HG03135 (cell line): ENCODE measurements around the gene SLC4A1.
A peak's percentile ranks its signal among the peaks of the same experiment; 100 is the strongest.

Source experiments
- ATAC-seq: cut with Tn5 transposase; IDR thresholded peaks from one replicate; pipeline ENCODE4 v1.9.1; 2021; ENCODE audit warnings: mild to moderate bottlenecking, moderate library complexity; ENCODE audit not compliant: unreplicated experiment

SLC4A1 gene

DNA sequence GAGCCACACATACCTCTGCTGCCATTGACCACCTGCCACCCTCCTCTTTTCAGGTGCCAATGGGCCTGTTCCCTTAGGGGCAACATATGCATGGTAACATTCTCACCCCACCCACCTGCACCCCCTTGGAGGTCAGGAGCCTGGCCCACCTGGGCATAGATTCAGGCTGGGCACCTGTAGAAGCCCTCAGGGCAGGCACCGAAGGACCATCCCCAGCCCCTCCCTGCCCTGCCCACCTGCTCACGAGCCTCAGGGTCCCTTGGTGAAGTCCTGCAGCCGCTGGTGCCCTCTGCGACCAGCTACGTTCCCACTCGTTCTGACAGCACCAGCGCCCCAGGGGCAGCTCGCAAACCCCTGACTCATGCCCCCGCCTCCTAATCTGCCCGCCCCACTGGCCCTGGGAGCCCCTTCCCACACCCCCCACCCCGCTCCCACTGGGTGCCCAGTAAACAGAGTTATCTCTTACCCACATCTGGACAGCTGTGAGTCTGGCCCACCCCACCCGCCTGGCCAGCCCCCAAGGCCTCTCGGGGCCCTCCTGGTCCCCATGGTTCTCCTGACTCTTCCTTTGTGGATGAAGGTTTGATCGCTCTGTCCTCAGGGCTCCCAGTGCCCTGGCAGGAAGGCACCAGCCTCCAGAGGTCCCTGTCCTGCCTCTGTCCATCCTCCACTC lies at the start of gene SLC4A1:
Gene SLC4A1, minus strand, starts transcription at position 318 of the 673 bp plus-strand sequence. CDS start 5,269 bp downstream, outside the sequence.
- ATAC-seq = no peak

DNA sequence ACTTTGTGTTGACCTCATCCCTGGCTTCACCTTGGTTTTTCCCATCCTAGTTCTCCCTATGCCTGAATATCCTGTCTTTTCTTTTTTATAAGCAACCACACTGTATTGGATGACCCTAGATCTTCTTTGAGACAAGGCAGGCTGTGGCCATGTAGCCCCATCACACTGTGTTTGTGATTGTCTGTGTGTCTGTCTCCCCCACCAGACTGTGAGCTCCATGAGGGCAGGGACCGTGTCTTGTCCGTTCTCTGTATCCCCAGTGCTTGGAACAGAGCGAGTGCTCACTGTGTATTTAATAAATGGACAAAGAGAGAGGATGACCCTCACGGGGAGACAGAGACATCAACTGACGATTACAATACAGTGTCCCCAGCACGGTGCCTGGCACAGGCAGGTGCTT lies 49.6 kb upstream of the SLC4A1 start:
- no peak for ATAC-seq

DNA sequence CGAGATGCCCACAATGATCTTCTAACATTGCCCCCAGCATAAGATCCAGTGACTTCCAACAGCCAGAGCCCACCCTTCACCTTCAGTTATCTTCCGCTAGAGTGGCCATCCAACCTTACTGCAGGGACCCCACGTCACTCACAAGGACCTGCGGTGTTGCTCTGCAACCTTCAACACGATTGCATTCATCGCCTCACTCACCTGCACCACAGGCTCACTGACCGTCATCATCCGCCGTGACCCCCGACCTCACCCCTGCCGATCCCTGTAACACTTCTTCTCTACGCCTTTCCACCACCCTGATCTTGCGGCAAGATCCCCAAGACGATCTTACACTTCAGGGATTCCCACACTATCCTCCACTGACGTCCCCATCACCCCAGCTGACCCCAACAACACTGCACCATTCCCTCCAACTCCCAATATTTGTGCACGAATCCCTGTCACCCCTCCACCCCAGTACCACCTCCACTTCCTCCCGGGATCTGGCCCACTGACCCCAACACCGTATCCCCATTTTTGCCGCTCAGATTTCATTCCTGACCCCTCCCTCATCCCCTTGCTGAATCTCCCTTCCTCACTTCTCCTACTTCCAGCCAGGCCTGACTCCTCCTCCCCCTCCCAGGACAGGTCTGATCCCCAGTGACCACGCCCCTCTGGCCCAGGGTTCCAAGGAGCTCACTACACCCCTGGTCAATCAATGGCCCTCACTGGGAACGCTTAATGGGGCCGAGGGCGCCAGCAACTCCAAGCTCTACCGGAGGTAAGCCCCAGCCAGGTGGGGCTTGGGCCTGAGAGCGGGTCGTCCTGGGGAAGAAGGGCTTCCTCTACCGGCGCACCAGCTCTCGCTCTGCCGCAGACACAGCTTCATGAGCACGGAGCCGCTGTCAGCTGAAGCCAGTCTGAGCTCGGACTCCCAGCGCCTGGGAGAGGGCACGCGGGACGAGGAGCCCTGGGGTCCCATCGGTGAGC lies 48.1 kb upstream of the SLC4A1 start:
- no peak for ATAC-seq

DNA sequence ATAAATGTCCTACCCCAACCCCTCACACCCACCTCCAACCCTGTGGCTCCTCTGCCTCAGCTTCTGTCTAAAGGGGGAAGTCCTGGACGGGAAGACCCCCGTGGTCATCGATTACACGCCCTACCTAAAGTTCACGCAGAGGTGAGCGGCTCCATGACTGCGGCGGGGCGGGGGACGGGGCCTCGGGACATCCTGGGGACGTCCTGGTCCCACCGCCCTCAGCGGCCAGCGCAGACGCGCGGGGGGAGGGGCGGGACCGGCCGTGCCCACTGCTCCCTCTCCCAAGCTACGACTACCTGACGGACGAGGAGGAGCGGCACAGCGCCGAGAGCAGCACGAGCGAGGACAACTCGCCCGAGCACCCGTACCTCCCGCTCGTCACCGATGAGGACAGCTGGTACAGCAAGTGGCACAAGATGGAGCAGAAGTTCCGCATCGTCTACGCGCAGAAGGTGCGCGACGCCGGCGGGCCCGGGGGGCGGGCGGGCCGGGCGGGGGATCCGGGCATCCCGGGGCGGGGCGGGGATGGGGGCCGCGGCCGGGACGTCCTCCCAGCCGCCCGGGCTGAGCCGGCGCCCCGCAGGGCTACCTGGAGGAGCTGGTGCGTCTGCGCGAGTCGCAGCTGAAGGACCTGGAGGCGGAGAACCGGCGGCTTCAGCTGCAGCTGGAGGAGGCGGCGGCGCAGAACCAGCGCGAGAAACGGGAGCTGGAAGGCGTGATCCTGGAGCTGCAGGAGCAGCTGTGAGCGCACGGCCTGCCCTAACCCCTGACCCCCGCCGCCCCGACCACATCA lies 47.1 kb upstream of the SLC4A1 start:
- no peak for ATAC-seq

DNA sequence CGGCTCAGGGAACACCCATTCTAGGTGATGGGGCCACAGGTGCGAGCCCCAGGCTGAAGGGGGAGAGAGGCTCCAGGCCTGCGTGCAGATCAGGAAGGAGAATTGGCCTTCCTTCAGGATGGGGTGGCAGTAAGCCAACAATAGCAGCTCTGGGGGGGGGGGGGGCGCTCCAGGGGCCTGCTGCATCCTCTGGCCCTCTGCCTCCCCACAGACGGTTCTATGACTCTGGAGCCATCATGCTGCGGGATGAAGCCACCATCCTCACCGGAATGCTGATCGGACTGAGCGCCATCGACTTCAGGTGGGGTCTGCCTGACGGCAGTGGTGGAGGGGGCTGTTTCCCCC lies 46.6 kb upstream of the SLC4A1 start:
- no peak for ATAC-seq

DNA sequence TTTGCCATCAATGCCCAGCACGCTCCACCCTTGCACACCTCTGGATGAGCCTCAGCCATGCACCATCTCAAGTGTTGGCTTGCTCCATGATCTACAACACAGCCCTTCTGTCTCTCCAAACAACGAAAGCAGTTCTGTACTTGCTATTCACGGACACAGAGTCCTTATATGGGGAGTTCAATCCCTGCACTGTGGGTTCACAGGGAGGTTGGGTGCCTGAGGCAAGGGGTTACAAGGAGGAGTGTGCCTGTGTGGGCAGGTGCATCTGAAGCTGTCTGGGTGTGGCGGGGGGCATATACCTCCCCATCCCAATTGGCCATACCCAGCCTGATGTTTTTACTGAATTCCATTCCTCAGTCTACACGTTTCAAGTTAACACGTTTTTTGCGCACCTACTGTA lies 46.1 kb upstream of the SLC4A1 start:
- no peak for ATAC-seq

DNA sequence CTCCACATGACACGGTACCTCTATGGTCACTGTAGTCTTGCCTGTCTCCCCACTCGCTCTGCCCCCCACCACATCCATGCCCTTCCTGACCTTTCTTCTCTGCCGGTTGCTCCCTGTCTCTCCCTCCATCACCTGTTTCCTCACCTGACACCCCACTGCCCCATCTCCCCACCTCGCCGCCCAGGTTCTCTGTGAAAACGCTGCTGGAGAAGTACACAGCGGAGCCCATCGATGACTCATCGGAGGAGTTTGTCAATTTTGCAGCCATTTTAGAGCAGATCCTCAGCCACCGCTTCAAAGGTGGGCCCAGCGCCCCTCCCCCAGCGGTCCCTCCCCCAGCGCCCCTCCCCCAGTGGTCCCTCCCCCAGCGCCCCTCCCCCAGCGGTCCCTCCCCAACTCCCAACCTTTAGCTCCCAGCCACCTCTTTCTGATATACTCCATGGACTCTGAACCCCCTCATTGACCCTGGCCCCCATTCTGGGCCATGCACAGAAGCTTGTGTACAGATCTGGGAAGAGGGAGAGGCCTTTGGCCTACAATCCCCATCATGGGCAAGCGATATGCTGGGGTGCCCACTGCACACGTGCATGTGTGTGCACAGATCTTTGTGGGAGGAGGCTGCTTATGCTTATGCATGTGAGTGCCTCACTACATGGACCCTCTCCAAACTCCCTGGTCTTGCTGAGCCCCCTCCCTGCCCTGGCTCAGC lies 44.6 kb upstream of the SLC4A1 start:
- ATAC-seq = no peak

DNA sequence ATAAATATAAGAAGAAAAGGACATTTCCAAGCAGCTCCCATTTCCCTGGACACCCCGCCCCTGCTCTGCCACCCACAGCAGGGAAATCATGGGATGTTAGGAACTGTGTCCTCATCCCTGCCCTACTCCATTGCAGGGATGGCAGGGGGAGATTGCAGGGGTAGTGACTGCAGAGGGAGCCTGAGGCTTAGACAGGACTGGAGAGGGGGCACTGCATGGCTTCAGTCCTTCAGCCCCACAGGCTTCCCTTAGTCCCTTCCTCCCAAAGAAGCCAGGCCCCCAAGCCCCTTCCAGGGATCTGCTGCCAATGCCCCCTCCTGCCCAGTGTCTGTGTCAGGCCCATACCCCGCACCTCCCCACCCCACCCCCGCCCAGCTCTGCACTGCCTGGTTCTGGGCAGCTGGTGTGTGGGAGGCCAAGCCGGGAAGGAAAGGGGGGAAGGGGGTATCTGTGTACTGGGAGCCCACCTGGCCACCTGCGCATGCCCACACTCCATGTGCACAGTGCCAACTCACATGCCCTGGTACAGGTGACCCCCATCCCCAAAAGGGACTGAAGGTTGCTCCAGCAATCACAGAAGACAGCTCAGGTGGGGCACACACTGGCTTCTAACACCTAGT lies 43.7 kb upstream of the SLC4A1 start:
- no peak for ATAC-seq

DNA sequence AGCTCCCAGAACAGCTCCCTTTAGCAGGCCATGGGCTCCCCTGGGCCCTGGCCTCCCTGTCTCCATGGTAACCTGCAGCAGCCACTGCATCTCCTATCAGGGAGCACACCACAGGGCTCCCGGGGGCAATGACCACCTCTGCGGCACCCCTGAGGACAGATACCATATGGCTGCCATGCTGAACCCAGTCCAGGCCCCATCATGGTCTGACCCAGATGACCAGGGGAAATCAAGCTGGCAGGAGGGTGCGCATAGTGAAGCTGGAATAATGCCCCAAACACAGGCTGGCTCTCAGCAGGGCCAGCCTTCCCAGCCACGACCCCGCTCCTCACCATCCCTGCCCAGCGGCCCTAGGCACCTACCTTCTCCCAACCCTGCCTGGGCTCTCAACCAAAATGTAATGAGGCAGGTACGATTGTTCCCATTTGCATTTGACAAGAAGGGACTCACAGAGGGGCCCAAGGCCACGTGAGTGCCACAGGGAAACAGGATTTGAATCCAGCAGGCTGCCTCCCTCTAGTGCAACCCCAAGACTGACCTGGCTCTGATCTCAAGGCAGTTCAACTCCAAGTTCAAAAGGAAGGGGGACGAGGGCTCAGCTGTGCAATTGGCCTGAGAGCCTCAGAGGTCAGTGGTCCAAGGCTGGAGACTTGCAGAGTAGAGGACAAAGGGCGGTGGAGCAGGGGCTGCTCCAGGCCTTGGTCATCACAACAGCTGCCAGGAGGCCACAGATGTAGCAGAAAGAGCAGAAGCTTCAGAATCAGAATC lies 42.9 kb upstream of the SLC4A1 start:
- no peak for ATAC-seq

DNA sequence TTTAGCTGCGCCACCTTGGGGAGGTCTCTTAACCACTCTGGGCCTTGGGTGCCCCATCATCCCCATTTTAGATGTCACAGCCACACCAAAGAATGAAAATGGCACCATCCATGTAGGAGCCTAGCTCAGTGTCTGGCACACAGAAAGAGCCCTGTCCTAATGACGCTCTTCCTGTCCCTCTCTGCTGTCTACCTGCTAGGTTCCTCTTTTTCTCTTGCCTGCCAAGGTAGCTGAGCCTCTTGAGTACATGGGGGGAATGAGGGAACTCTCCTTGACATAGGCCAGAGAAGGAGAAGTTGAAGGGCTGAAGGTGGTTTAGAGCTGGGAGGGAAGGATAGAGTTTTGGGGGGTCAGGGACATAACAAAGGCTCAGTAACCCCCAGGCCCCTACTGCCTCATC lies 42.3 kb upstream of the SLC4A1 start:
- no peak for ATAC-seq

DNA sequence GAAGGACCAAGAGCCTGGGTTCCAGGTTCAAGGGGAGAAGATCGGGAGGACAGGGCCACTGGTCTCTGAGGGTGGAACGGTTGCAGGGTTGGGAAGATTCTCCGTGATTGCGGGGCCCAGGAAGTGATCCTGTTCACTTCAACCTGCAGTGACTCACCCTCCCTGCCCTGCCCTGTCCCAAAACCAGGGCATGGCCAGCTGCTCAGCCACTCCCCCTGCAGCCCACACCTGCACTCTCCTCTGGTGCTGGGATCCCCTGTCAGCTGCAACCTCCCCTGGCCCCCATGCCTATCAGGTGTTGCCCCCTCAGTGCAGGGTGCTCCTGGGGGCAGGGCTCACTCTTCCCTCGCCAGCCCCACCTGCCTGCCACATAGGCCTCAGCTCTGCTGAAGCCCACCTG lies 41.5 kb upstream of the SLC4A1 start:
- ATAC-seq = no peak

DNA sequence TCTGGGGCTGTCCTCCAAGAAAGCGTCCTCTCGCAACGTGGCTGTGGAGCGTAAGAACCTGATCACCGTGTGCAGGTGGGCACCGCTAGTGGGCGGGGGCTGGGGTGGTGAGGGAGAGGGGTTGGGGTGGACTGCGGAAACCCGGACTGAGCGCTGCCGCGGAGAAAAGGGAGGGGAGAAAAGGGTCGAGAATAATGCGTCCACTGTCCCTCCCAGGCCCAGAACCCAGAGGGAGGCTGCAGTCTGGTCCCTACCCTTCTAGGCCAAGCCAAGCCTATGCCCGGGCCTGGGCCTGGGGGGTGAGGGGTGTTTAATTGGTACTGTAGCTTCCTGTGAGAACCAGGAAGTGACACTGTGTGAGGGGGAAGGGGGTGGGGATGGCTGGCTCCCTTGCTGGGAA lies 40.9 kb upstream of the SLC4A1 start:
- ATAC-seq = no peak

DNA sequence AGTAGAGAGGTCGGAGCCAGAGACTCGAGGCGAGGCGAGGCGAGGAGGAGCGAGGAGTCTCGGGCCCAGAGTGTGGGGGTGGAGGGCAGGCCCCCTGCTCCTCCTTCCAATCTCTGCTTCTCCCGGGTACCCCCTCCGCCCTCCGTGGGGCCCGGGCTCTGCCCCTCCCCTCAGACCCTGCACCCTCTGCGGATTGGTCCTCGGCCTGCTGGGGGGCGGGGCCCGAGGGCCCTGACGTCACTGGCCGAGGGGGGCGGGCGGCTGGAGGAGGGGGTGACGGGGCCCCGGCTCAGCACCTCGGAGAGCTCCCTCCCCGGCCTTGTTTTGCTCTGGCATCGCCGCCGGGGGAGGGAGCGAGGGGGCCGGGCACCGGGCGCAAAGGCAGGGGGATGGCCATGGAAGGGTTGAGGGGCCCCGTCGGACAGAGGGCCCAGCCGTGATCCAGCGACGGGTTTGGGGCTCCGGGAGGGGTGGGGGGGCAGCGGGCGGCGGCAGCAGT lies 40.4 kb upstream of the SLC4A1 start, which contains the start of gene RUNDC3A:
Gene RUNDC3A, plus strand, starts transcription at position 282 of the 499 bp plus-strand sequence. CDS start 232 bp downstream, outside the sequence.
- peak; percentile 51 for ATAC-seq

DNA sequence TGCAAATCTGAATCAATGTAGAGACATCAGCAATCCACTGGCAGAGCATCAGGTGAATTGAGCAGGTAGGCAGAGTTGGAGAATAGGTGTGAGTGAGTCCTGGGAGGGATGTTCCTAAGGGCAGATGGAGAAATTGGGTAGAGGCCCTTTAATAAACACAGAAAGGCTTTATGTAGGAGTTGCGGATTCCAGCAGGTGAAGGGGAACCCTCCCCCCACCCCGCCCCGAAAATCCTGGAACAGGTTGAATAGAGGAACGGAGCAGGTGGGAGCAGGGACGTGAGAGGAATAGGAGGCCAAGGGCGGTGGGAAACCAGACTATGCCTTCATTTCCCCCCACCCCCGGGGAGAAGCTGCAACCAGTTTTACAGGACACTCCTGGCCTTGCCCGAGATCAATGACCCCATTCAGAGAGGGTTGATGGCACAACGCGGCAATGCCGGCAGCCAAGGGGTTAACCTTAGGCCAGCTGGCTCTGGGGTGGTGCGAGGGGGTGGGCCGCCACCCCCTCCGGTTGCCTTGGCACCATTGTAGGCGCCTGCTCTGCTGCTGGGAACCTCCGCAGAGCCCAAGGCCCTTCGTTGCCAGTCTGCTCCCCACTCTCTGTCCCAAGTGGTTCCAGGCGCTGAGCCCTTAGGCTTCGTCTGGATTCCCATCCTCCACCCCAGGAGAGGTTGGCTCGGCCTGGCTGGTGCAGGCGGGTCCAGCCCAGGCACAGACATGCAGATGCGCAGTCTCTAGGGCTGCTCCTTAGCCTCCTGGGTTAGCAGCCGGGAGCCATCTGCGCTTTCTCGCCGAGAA lies 39.7 kb upstream of the SLC4A1 start:
- ATAC-seq = no peak

DNA sequence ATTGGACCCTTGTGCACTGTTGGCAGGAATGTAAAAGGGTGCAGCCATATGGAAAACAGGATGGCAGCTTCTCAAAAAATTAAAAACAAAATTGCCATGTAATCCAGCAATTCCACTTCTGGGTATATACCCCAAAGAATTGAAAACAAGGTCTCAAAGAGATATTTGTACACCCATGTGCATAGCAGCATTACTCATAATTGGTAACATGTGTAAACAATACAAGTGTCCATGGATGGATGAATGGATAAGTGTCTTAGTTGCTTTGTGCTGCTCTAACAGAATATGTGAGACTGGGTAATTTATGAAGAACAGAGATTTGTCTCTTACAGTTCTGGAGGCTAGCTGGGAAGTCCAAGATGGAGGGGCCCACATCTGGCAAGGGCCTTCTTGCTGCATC lies 36.7 kb upstream of the SLC4A1 start:
- no peak for ATAC-seq

DNA sequence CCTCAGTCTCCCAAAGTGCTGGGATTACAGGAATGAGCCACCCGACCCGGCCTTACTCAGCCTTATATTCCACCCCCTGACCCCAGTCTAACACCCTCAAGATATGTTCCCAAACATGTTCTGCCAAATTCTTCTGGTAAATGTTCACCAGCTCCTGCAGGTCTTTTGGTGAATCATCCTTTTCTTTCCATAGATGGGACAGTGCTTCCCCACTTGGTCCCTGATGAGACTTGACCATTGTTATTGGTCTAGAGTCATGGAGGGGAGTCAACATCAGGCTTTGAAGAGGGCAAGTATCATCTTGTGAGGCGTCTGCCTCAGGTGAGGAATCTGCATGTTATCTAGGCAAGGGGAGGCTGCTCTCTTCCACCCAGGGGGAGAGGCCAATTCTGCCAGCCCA lies 30.0 kb upstream of the SLC4A1 start:
- no peak for ATAC-seq

DNA sequence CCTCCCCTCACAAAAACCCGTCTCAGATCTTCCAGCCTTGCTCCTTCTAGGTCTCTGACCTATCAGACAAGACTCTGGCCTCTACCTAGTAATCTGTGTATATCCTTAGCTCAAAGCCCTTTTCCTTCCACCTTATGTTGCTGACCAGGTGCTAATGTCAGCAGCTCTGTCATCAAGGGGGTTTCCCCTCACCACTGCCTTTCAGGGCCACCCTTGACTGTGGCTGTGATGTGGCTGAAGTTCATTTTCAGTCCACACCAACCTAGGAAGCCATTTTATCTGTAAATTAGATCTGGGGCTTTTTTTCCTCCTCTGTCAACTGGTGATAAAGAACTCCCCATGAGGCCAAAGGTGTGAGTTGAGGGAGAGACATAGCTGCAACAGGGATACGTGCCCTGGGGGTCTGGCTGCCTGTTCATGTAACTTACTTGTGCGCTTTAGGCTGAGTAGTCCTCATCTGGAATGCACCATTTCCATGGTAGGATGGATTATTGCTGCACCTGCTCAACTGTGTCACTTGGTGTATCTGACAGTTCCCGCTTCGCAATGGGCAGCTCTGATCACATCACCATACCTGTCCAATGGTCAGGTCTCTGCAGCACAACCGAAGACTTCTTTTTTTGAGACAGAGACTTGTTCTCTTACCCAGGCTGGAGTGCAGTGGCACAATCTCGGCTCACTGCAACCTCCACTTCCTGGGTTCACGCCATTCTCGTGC lies 25.7 kb upstream of the SLC4A1 start:
- ATAC-seq = no peak

DNA sequence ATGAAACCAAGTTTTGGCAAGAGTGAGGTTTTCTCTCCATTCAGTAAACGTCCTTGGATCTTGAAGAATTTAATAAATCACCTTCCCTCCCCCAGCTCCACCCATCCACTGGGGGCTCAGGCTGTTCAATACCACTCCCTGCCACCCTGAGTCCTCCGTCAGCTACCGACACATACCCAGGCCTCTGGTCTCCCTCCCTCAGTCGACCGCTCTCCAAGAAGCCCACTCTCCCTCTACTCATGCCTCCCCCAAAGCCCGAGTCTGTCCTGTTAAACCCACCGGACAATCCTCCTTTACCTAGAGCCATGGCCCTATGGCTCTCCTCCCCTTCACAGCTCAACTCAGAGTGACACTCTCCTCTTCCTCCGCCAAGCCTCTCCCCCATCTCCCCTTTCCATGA lies 19.7 kb upstream of the SLC4A1 start:
- no peak for ATAC-seq
